Uterus (tissue), 2 donors: ENCODE data around the gene STXBP5L.

Experiments
- CTCF ChIP-seq, 4 experiments: fragments of 200-600 bp in 2 of 4; fragments of 450-650 bp in 2 of 4; sonication (generic) in 2 of 4; IDR thresholded peaks; one replicate each; pipeline ENCODE4 v1.5.1; 2016 to 2019; ENCODE audit warnings: antibody characterized with exemption in 4 of 4, mild to moderate bottlenecking in 2 of 4, moderate library complexity in 1 of 4
- POLR2A ChIP-seq, 2 donors: fragments of 450-650 bp; IDR thresholded peaks; one replicate each; pipeline ENCODE4 v1.6.1; 2016; ENCODE audit warnings: antibody characterized with exemption in 2 of 2, mild to moderate bottlenecking in 1 of 2, moderate library complexity in 1 of 2

GRCh38 chr3:121152573-121152972 lies 244.6 kb downstream of the STXBP5L start:
- no peak for TF ChIP-seq CTCF (IDR thresholded peaks at IDR 0.05)
- TF ChIP-seq POLR2A (IDR thresholded peaks at IDR 0.05) = no peak
